HepG2 (cell line): ENCODE data around the gene GSK3B. TPM values are rescaled to one million over a fixed set of nuclear protein-coding genes. Genes with fewer than 3 reads are reported as not detected.

Source experiments
- ARID2 ChIP-seq: sonication (generic); formaldehyde crosslinking; IDR thresholded peaks from 2 replicates; pipeline ENCODE4 v1.8.1; 2022; ENCODE audit warnings: mild to moderate bottlenecking, missing genetic modification reagents, borderline replicate concordance
- CENPT ChIP-seq: sonication (generic); formaldehyde crosslinking; IDR thresholded peaks from 2 replicates; pipeline ENCODE4 v1.8.0; 2022; ENCODE audit warnings: low read depth, mild to moderate bottlenecking, moderate library complexity, missing genetic modification reagents
- FOSL2 ChIP-seq: sonication (generic); formaldehyde crosslinking; IDR thresholded peaks from 2 replicates; pipeline ENCODE4 v1.4.0; 2020; ENCODE audit warnings: missing genetic modification reagents
- FOXK1 ChIP-seq: sonication (generic); formaldehyde crosslinking; IDR thresholded peaks from 2 replicates; pipeline ENCODE4 v1.4.0; 2020; ENCODE audit warnings: low read depth, missing genetic modification reagents, borderline replicate concordance
- HOXA9 ChIP-seq: sonication (generic); formaldehyde crosslinking; IDR thresholded peaks from 2 replicates; pipeline ENCODE4 v1.8.1; 2022; ENCODE audit warnings: missing genetic modification reagents, mild to moderate bottlenecking, moderate library complexity, borderline replicate concordance
- MYC ChIP-seq: sonication (generic); formaldehyde crosslinking; IDR thresholded peaks from 2 replicates; pipeline ENCODE4 v1.9.0; 2021; ENCODE audit warnings: missing genetic modification reagents, borderline replicate concordance
- SAFB2 ChIP-seq: sonication (generic); formaldehyde crosslinking; IDR thresholded peaks from 2 replicates; pipeline ENCODE4 v1.5.1; 2020; ENCODE audit warnings: missing genetic modification reagents, low read depth, mild to moderate bottlenecking, borderline replicate concordance
- TEAD3 ChIP-seq: optimal IDR thresholded peaks from 2 replicates; pipeline ENCODE3; 2016; ENCODE audit warnings: borderline replicate concordance
- TOPORS ChIP-seq: sonication (generic); formaldehyde crosslinking; IDR thresholded peaks from 2 replicates; pipeline ENCODE4 v1.8.0; 2023; ENCODE audit warnings: mild to moderate bottlenecking, missing genetic modification reagents
- XBP1 ChIP-seq: sonication (generic); formaldehyde crosslinking; IDR thresholded peaks from 2 replicates; pipeline ENCODE4 v1.5.0; 2020; ENCODE audit warnings: missing genetic modification reagents
- ZNF101 ChIP-seq: sonication (generic); formaldehyde crosslinking; IDR thresholded peaks from 2 replicates; pipeline ENCODE4 v1.4.0; 2020; ENCODE audit warnings: mild to moderate bottlenecking, low read depth, missing genetic modification reagents, borderline replicate concordance
- ZNF333 ChIP-seq: sonication (generic); formaldehyde crosslinking; IDR thresholded peaks from 2 replicates; pipeline ENCODE4 v1.4.0; 2020; ENCODE audit warnings: mild to moderate bottlenecking, missing genetic modification reagents, borderline replicate concordance
- ZNF33B ChIP-seq: sonication (generic); formaldehyde crosslinking; IDR thresholded peaks from 2 replicates; pipeline ENCODE4 v1.5.1; 2020; ENCODE audit warnings: mild to moderate bottlenecking, missing genetic modification reagents
- ZNF564 ChIP-seq: sonication (generic); formaldehyde crosslinking; IDR thresholded peaks from 2 replicates; pipeline ENCODE4 v1.8.1; 2023; ENCODE audit warnings: mild to moderate bottlenecking, missing genetic modification reagents
- ZNF724P ChIP-seq: sonication (generic); formaldehyde crosslinking; IDR thresholded peaks from 2 replicates; pipeline ENCODE4 v1.8.0; 2022; ENCODE audit warnings: missing genetic modification reagents, borderline replicate concordance
- ZSCAN25 ChIP-seq: sonication (generic); formaldehyde crosslinking; IDR thresholded peaks from 2 replicates; pipeline ENCODE4 v1.8.0; 2022; ENCODE audit warnings: mild to moderate bottlenecking, missing genetic modification reagents
- ZZZ3 ChIP-seq: sonication (generic); formaldehyde crosslinking; IDR thresholded peaks from 2 replicates; pipeline ENCODE4 v1.4.0; 2020; ENCODE audit warnings: missing genetic modification reagents, mild to moderate bottlenecking, borderline replicate concordance
- polyA plus RNA-seq, 8 experiments: library from polyadenylated mRNA; depleted of rRNA in 3 of 8; stranded (reverse) in 7 of 8; unstranded in 1 of 8; fragments of >200 nt; fragmentation: Illumina TruSeq in 4 of 8; extraction: Trizol in 4 of 8; gene quantifications; 2 replicates each; pipeline versions ENCODE4 v1.2.1 to v1.2.3, GENCODE V29; 2011 to 2016; ENCODE audit warnings: low read depth in 4 of 8, missing spikeins in 1 of 8, mixed read lengths in 1 of 8; ENCODE audit not compliant: insufficient read depth in 1 of 8
- total RNA-seq, 5 experiments: library from RNA; depleted of rRNA; stranded (reverse); fragments of >200 nt; fragmentation: Illumina TruSeq; extraction: Trizol; gene quantifications; 2 replicates each; pipeline ENCODE4 v1.2.3, GENCODE V29; 2016; ENCODE audit warnings: low read depth in 1 of 5
- TF ChIP-seq, protein P1 (sequence below): sonication (generic); formaldehyde crosslinking; IDR thresholded peaks from 2 replicates; pipeline ENCODE4 v1.5.0; 2020; ENCODE audit warnings: mild to moderate bottlenecking, missing genetic modification reagents
- TF ChIP-seq, protein P2 (sequence below): sonication (generic); formaldehyde crosslinking; IDR thresholded peaks from 2 replicates; pipeline ENCODE4 v1.4.0; 2020; ENCODE audit warnings: mild to moderate bottlenecking, missing genetic modification reagents
- TF ChIP-seq, protein P3 (sequence below): sonication (generic); formaldehyde crosslinking; IDR thresholded peaks from 2 replicates; pipeline ENCODE4 v1.8.0; 2022; ENCODE audit warnings: low read depth, missing genetic modification reagents

The GSK3B gene
- total and polyA plus RNA-seq, 2 of the 13 experiments (the other 11 are each of a cell fraction or from before 2014, with no cell fraction given) = 22.3 to 30.1 TPM

DNA sequence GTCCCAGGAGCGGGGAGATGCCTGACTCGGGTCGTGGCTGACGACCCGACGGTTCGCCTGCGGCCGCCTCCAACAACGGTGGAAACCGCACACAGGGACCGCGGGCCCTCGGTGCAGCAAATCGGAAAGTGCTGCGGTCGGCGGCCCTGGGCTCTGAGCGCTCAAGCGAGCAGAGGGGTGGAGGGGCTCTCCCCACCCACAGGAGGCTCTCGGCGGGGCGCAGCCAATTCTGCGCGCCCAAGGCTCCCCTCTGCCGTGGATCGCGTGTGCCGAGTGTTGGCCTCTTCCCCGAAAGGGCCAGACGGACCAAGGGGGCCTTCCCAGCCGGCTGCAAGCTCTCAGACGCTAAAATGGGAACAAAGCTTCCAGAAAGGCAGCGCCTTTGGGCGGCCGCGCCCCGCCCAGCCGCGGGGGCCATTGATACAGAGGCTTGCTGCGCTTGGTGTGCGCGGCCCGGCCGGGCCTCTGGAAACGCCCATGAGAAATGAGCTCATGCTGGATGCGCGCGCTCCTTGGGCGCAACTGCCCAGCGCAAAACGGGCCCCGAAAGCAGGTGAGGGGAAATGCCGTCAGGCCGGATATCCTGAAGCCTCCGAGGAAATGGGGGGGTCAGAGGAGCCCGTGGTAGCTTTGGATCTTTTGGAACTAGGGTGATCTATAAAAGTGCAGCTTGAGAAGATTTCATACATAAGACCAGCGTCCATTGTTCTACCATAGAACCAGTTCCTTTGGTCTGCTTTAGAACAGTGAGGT lies 1.2 kb upstream of the GSK3B start (continued):
- TF ChIP-seq, protein P1, sequence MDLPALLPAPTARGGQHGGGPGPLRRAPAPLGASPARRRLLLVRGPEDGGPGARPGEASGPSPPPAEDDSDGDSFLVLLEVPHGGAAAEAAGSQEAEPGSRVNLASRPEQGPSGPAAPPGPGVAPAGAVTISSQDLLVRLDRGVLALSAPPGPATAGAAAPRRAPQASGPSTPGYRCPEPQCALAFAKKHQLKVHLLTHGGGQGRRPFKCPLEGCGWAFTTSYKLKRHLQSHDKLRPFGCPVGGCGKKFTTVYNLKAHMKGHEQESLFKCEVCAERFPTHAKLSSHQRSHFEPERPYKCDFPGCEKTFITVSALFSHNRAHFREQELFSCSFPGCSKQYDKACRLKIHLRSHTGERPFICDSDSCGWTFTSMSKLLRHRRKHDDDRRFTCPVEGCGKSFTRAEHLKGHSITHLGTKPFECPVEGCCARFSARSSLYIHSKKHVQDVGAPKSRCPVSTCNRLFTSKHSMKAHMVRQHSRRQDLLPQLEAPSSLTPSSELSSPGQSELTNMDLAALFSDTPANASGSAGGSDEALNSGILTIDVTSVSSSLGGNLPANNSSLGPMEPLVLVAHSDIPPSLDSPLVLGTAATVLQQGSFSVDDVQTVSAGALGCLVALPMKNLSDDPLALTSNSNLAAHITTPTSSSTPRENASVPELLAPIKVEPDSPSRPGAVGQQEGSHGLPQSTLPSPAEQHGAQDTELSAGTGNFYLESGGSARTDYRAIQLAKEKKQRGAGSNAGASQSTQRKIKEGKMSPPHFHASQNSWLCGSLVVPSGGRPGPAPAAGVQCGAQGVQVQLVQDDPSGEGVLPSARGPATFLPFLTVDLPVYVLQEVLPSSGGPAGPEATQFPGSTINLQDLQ (CRISPR knock-in tag) = no peak
- TF ChIP-seq, protein P2, sequence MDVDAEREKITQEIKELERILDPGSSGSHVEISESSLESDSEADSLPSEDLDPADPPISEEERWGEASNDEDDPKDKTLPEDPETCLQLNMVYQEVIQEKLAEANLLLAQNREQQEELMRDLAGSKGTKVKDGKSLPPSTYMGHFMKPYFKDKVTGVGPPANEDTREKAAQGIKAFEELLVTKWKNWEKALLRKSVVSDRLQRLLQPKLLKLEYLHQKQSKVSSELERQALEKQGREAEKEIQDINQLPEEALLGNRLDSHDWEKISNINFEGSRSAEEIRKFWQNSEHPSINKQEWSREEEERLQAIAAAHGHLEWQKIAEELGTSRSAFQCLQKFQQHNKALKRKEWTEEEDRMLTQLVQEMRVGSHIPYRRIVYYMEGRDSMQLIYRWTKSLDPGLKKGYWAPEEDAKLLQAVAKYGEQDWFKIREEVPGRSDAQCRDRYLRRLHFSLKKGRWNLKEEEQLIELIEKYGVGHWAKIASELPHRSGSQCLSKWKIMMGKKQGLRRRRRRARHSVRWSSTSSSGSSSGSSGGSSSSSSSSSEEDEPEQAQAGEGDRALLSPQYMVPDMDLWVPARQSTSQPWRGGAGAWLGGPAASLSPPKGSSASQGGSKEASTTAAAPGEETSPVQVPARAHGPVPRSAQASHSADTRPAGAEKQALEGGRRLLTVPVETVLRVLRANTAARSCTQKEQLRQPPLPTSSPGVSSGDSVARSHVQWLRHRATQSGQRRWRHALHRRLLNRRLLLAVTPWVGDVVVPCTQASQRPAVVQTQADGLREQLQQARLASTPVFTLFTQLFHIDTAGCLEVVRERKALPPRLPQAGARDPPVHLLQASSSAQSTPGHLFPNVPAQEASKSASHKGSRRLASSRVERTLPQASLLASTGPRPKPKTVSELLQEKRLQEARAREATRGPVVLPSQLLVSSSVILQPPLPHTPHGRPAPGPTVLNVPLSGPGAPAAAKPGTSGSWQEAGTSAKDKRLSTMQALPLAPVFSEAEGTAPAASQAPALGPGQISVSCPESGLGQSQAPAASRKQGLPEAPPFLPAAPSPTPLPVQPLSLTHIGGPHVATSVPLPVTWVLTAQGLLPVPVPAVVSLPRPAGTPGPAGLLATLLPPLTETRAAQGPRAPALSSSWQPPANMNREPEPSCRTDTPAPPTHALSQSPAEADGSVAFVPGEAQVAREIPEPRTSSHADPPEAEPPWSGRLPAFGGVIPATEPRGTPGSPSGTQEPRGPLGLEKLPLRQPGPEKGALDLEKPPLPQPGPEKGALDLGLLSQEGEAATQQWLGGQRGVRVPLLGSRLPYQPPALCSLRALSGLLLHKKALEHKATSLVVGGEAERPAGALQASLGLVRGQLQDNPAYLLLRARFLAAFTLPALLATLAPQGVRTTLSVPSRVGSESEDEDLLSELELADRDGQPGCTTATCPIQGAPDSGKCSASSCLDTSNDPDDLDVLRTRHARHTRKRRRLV (CRISPR knock-in tag) = peak; percentile 92
- TF ChIP-seq ZNF101 (CRISPR knock-in tag) (no peak), ZNF564 (CRISPR knock-in tag) (peak; percentile 80), TOPORS (peak; percentile 46; the same call in 1 of the 2 replicates), ZNF33B (CRISPR knock-in tag) (peak; percentile 75; the same call in 1 of the 2 replicates), ZNF333 (CRISPR knock-in tag) (peak; percentile 94; the same call in 1 of the 2 replicates), ARID2 (CRISPR knock-in tag) (no peak), HOXA9 (0 out of 2 replicates have a peak, but pooled peaks have one; percentile 38), FOSL2 (peak; percentile 37), ZSCAN25 (CRISPR knock-in tag) (peak; percentile 66; the same call in 1 of the 2 replicates), ZNF724P (CRISPR knock-in tag) (peak; percentile 63; the same call in 1 of the 2 replicates), ZZZ3 (peak; percentile 56), MYC (CRISPR knock-in tag) (peak; percentile 76; the same call in 1 of the 2 replicates), XBP1 (no peak; the same call in 1 of the 2 replicates), SAFB2 (CRISPR knock-in tag) (peak; percentile 64), CENPT (CRISPR knock-in tag) (no peak), TEAD3 (CRISPR knock-in tag) (peak; percentile 7), FOXK1 (CRISPR knock-in tag) (no peak)
- TF ChIP-seq, protein P3, sequence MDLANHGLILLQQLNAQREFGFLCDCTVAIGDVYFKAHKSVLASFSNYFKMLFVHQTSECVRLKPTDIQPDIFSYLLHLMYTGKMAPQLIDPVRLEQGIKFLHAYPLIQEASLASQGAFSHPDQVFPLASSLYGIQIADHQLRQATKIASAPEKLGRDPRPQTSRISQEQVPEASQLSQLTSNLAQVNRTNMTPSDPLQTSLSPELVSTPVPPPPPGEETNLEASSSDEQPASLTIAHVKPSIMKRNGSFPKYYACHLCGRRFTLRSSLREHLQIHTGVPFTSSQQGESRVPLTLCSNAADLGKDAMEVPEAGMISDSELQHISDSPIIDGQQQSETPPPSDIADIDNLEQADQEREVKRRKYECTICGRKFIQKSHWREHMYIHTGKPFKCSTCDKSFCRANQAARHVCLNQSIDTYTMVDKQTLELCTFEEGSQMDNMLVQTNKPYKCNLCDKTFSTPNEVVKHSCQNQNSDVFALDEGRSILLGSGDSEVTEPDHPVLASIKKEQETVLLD (CRISPR knock-in tag) = no peak
